T-helper 2 cell treated with Interferon-gamma antibody and Interleukin-4, amounts not matched to agents 100 ng/mL and 5 ng/mL, for 36 hours (primary cell): ENCODE measurements around the gene KIAA0753. TPM values are rescaled to one million over a fixed set of nuclear protein-coding genes. Genes with fewer than 3 reads are reported as not detected.

Experiments
- intact Hi-C: fragments of 100-400 bp; cut with micrococcal nuclease; formaldehyde crosslinking; loops from one replicate; pipeline ENCODE4 v1.15.1; 2023
- total RNA-seq: library from RNA; stranded (reverse); gene quantifications from 2 replicates; pipeline ENCODE4 v1.2.3, GENCODE V29; 2022

The KIAA0753 gene
- total RNA-seq, 1 donor from 2014 or later, result 16.5 TPM

DNA sequence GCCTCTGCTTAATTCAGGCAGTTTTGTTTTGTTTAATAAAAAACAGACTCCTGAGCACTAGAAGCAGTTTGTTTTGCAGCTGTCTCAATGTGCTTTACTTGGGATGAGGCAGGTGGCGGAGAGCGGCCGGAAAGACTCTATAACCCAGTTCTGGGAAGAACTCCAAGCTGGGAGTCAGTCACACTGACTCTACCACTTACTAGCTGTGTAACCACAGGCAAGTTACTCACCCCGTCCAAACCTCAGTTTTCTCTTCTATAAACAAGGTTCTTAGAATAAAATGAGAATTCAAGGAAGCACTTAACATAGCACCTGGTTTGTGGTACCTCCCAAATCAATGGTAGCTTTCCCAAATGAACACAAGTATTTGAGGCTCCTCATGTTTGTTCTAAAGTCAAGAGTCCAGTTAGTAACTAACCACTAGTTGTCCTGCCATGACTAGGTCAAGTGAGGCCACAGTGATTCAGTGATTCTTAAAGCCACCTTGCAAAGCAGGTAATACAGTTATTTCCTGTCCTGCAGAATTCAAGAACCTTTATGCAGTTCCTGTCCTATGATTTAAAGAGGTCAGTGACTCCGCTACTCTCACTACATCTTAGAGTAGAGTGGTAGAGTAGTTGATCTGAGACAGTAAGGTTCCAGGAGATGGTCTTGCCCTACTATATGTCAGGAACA is 3.1 kb upstream of the KIAA0753 start:
- intact Hi-C loops, result loop anchor here (10.0 kb wide), 1 partner anchor 199 kb away; the partner anchor contains the start of gene PIMREG

DNA sequence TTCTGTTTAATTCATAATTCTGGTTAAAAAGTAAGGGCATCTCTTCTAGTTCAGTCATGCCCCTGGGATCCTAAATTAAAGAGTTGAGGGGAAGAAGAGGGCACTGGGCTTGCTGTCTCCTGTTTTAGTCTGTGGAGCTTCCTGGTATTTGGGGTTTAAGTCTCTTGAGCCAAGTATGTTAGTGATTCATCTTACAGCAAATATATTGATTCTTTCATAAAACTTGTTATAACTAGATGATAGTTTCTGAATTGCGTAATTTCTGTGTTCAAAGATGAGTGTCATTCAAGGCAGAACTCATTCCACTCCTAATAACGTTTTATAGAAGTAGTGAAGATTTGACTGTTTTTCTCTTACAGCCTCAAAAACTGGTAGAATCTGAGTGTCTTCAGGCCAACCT is 2.1 kb upstream of the KIAA0753 start:
- intact Hi-C loops, result loop anchor here (10.0 kb wide), 1 partner anchor 198 kb away; the partner anchor contains the start of gene PIMREG

DNA sequence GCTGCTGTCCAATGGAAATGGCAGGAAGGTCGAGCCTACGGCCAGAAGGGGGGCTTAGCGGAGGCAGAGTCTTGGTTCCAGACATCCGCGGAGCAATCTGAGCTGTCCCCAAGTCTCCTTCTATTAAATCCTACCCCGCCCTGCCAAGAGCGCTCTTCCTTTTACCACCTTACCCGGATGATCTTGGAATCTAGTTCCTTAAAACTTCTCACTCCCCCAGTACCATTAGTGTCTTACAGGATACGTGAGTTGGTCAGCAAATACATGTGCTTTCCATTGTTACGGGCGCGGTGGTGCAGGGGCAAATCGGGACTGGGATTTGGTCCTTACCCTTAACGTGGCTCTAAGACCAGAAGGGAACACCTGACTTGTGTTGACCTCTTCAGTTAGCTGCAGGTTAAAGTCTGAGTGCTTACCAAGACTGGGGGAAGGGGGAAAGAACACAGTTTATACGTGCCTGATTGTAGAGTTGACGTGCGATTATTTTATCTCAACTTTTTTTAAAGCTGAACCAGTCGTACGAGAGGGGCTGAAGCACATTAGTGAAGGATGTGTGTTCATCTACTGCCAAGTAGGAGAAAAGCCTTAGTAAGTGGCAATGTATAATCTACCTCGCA is 844 bp upstream of the KIAA0753 start:
- intact Hi-C loops, result loop anchor here (2.0 to 10.0 kb wide), 2 partner anchors 197 to 373 kb away; partner anchors contain the start of gene PIMREG

DNA sequence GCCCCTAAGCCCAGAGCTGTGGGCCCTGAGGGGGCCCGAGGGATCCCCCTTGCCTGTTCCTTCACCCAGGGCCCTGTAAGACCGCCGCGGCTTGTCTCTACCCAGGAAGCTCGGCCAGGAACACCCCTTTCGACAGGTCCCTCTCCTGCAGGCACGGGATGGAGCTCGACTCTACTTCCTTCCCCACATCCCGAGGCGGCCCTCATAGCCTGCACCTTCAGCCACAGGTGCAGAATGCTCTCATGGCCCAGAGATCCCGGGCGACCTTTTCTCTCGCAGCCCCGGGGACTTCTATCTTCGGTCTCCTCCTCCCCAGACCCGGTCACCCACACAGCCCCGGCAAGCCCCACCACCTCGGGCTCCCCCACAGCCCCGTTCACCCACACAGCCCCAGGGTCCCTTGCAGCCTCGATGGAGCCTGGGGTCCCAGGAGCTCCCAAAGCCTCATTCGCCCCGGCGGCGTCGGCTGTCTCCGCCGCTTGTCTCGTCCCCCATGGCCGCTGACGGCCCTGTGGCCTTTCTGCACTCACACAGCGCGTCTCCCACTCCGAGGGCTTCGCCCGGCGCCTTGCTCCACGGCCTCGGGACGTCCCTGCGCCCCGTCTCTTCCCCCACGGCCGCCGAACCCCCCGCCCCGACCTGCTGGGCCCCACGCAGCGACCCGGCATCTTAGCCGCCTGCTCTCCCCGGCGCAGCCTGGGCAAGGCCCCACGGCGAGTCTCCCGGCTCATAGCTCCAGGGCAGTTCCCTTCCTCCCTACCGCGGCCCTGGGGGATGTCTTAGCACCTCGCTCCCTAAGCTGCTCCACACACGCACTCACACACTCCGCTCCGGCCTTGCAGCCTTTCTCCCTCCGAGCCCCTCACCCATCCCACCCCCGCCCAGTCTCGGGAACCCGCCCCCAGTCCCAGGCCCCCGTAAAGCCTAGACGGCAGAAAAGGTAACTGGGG is 650 bp downstream of the KIAA0753 start:
- intact Hi-C loops, result loop anchor here (1.0 to 10.0 kb wide), 3 partner anchors 11 to 375 kb away; partner anchors contain the start of genes C17orf100, MED31 and PIMREG

GRCh38 chr17:6639014-6639585 is 1.4 kb downstream of the KIAA0753 start:
- intact Hi-C loops, result no loop called here

DNA sequence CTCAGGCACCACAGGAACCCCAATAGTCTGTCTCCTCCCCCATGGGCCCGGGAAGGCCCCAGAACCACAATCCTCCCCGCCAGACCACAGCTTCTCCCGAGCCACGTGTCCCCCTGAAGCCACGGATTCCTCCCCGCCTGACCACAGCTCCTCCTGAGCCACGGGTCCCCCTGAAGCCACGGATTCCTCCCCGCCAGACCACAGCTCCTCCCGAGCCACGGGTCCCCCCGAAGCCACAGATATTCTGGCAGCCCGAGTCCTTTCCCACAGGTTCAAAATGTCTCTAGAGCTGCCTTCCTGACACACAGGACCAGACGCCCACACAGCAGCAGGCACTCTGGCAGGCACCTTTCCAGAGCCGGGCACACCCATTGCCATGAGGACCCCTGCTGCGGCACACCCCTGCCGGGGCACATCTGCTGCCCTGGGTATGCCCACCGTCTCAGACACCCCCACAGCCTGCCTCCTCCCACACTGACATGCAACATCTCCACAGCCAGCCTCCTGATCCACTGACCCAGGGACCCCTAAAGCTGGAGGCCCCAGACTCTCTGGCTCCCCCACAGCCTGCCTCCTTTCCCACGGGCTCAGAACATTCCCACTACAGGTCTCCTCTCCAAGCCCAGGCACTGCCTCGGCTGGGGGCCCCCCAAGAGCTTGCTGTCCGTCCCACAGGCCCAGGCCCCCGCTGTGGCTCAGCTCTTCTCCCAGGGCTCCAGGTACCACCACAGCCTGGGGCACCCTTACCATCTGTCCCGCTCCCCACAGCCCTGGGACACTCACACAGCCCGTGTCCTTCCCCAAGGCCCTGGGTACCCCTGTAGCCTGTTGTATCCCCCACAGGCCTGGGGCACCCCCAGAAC is 2.2 kb downstream of the KIAA0753 start:
- intact Hi-C loops, result no loop called here

GRCh38 chr17:6637458-6637840 is 3.1 kb downstream of the KIAA0753 start:
- intact Hi-C loops, result no loop called here

GRCh38 chr17:6636616-6637457 is 3.7 kb downstream of the KIAA0753 start:
- intact Hi-C loops, result no loop called here

- intact Hi-C loops, result no loop called here
Observed at GRCh38 chr17:6636105-6636504, 4.4 kb downstream of the KIAA0753 start.

GRCh38 chr17:6633263-6633662 is 7.2 kb downstream of the KIAA0753 start:
- intact Hi-C loops, result no loop called here

GRCh38 chr17:6632530-6632929 is 8.0 kb downstream of the KIAA0753 start:
- intact Hi-C loops, result no loop called here

DNA sequence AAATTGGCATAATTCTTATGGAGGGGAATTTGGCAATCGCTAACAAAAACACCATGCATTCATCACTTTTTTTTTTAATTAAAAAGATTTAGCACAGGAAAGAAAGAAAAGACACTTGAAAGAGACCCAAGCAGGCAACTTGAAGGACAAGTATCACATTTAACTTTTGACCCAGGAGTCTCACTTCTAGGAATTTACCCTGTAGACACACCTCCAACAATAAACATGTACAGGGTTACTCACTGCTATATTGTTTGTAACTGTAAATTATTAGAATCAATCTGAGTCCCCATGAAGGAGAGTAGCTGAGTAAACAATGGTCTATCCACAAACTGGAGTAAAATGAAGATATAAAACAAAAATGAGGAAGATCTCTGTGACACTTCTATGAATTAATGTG is 10.1 kb downstream of the KIAA0753 start:
- intact Hi-C loops, result no loop called here

DNA sequence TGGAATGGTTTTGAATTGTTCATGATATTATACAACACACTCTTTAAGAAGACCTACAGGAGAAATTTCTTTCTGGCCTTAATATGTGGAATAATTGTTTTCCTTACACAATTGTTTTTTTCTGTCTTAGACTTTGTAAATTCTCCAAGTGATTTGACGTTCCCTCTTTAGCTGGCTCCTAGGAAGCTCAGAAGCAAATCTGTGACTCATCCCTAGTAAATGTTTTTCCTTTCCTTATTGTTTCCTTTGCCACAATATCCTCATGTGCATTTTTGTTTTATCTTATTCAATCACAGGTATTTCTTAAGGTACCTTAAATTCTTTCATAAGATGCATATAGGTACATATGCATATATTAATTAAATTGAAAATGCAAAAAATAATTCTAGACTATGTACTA is 13.5 kb downstream of the KIAA0753 start:
- intact Hi-C loops, result no loop called here

DNA sequence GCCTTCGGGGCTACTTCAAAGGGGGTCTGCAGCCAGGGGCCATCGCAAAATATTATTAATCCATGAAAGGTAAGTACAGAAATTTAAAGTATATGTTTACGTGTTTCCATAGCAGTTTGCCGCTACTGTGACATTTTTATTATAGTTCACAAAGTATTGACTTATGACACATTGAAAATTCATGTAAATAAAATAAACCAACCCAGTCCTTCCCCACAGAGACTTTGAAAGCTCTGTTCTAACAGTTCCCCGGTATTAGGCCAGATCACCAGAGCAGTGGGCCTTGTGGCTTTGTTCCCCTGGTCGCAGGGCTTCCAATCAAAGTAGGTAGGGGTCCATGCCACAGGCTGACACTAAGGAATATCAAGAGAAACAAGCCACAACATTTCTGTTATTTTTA is 13.9 kb downstream of the KIAA0753 start:
- intact Hi-C loops, result no loop called here

- intact Hi-C loops, result no loop called here
Observed at GRCh38 chr17:6623941-6624340, 16.6 kb downstream of the KIAA0753 start.

- intact Hi-C loops, result no loop called here
Observed at GRCh38 chr17:6611231-6611630, 29.3 kb downstream of the KIAA0753 start.

GRCh38 chr17:6610011-6610410 is 30.5 kb downstream of the KIAA0753 start:
- intact Hi-C loops, result no loop called here

GRCh38 chr17:6608321-6608720 is 32.2 kb downstream of the KIAA0753 start:
- intact Hi-C loops, result no loop called here

DNA sequence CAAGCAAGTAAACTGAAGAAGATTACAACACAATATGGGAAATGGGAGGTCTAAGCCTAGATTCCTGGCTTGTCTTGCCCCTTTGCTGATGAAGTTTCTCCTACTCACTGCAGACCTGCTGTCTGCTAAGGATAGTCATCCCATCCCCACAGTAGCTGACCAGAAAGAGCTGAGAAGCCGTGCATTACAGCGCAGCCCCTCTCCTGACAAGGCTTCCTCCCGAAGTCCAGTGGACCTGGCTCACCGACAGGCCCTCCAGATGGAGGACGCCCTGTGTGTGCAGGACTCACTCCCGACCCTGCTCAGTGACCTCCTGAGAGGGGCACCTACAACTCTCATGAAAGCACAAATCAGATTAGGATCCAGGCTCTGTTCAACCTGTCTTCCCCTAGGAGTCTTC is 35.4 kb downstream of the KIAA0753 start:
- intact Hi-C loops, result no loop called here
